T-helper 2 cell (primary cell): ENCODE data around the gene EPS15.
"Not testable (repeated sequence)": the region's sequence is repeated elsewhere in the genome, so short reads cannot be mapped to it uniquely, and the experiment has no call there.

ENCODE experiments used
- DNase-seq, 5 experiments: peaks; one replicate each; pipeline versions ENCODE4 v3.0.0 to v3.0.0-alpha.2; 2012 to 2022

Gene EPS15

DNA sequence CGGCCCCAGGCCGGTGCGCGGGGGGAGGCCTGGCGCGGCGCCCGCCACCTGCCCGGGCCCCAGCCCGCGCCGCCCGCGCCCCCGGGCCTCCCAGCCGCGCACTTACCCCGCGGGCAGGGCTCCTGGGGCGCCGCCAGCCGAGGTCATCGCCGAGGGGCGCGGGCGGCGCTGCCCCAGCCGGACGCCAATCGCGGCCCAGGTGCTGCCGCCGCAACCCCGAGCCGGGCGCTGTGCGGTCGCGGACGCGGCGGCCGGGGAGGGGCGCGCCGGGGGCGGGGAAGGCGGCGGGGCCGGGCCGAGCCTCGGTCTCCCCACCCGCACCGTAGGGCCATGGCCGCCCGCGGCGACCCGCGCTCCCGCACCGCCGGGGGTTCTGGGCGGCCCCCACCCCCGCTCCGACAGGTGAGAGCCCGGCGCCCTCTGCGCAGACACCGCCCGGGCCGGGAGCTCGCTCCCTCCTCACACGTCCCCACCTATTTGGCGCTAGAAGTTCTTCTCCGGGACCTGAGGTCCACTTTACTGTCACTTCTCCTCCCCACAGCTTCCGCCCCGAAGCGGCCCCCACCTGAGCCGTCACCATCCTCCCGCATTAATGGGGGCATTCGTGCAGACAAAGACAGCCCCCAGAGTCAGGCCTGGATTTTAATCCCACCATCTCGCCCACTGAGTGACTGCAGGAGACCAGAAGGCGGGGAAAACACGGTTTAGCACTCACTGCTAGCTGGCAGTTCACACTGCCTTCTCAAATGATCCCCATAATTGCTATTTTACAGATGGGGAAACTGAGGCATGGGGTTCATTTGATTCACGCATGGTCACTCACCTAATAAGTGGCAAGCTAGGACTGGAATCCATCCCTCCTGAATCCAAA lies 188.5 kb downstream of the EPS15 start, which contains the start of gene TTC39A:
Gene TTC39A, minus strand, starts transcription at position 232 of the 871 bp plus-strand sequence. Its CDS starts 85 bp downstream, at position 147.
- DNase-seq = no peak

DNA sequence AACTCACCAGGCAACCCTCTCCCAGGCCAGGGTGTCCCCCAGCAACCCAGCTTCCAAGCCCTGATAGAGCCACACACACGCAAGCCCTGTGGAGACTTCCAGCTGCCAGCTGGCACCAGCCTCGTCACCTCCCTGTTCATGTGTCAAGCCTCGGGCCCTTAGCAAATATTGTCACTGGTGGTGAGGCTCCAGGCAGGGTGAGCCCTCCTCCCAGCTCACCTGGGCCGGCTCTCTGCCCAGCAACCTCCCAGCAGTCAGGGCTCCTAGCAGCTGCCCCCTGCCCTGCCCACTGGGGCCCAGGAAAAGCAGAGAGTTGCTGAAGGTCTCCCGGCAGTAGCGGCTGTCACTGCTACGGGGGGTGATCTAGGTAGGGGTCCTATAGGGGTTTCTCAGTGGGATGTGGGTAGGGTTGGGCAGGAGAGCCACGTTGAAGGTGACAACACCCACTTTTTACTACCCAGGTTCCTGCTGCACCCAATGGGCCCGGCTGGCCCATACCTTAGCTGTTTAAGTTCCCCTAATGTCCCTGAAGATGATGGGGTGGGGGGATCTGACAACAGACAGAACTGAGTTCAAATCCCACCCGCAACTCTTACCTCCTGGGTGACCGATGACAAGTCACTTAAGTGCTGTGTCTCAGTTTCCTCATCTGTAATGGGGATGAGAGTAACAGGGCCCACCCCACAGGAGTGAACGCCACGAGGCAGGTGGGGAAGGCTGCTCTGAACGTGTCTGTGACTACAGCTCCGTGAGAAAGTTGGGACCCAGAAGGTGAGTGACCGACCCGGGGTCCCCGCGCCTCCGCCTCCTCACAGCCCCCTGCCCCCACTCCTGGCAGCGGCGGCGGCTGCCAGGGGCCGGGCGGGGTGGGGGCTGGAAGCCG lies 189.4 kb downstream of the EPS15 start:
- DNase-seq = no peak

DNA sequence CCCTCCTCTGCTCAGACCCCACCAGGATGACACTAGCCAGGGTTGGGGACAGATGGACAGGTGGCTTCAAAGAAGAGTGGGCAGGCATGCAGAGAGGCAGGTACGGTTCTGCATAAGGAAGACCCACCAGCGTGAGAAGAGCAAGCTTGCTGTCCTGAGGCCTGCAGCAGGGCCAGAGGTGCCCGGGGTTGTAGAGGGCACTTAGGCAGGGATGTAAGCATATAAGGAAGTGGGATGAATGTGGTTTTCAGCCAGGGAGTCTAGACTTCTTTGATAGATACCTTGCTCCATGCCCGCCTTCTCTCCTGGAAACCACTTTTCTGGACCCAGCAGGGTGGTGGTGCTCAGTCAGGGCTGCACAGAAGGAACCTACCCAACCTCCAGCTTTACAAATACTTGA lies 190.1 kb downstream of the EPS15 start:
- no peak for DNase-seq

DNA sequence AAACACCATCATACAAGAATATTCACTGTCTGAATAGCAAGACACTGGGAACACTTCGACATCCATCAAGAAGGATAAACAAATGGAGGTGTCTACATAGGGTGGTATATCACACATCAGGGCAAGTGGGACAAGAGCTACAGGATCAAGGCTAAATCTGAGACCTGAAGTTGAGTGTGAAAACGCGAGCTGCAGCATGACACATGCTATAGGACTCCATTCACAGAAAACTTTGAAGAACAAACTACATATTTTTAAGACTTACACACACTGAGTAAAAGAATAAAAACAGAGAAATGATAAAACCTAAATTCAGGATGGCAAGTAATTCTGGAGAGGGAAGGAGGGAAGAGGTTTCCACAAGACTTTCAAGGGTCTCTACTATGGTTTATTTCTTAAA lies 190.8 kb downstream of the EPS15 start:
- no peak for DNase-seq

DNA sequence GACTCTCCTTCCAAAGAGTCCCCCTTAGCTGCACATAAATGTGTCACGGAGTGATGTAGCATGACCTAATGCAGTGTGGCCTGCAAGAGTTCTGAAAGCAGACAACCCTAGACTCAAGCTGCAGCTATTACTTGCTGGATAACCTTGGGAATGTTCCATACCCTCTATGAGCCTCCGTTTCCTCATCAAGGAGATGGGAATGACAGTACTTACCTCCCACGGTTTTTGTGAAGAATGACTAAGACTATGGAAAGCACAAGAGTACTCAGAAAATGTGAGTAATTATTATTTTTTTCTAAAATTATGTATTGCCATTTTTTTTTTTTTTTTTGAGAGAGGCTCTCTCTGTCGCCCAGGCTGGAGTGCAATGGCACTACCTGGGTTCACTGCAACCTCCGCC lies 191.7 kb downstream of the EPS15 start:
- DNase-seq = no peak

DNA sequence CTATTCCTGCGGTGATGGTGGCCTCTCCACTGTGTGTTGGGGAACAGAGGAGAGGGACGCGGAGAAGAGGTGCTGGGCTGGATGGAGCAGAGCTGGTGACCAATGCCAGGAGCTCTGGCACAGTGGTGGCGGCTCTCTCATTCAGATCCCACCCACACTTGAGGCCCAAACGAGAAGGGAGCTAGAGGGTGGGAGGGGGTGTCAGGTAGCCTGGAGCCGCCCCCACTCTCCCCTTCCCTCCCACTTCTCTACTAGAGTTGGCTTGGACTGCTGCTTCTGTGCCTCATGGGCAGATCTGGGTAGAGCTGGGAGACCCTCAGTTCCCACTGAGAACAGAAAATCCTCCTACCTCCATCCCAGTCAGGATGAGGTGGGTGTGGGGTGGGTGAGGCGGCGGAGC lies 192.2 kb downstream of the EPS15 start:
- no peak for DNase-seq

DNA sequence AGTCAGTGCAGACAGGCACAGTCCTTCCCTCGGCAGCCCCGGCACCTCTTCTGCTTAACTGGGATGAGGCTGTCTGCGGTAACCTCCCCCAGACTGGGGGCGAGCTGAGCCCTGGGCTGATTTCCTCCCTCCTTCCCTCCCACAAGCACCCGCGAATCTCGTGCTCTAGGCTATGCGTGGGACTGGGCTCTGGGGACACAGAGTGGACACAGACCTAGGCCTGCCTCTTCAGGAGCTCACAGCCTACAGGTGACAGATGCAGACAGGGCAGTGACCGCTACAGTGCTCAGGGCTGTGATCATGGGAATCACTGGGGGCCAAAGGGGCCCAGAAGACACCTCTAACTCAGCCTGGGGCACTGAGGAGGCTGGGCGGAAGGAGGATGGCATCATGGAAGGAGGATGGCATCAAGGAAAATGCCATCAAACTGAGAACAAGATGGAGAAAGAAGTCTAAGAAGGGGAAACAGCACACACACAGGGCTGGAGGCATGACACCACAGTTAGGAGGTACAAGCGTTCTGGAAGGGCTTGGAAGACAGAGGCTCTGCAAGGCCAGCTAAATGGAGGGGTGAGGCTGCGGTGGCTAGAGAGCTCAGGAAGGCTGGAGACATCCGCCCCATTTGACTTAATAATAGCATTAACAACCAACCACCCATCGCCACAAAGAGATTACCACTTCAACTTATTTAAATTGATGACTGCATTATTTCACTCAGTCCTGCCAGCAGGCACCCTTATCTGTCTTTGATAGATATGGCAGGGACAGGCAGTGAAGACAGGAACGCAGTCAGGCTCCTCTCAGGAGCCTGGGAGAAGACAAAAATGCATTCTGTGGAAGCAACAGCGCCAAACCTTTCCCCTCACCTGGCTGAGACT lies 192.9 kb downstream of the EPS15 start:
- DNase-seq = no peak

DNA sequence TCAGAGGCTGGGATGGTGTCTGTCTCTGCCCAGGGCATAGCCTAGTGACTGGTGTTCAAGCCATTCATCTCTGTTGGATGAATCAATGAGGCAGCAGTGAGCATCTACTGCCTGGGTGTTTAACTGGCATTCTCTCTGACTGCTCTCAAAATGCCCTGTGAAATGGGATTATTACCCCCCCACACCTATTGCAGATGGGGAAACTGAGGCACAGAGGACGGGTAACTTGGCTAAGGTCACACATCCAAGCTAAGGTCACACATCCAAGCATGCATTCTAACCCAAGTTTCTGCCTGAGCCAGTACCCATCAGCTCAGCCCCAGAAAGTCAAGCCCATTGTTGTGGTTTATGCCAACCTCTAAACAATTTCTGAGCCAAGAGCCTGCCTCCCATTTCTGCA lies 193.7 kb downstream of the EPS15 start:
- no peak for DNase-seq

DNA sequence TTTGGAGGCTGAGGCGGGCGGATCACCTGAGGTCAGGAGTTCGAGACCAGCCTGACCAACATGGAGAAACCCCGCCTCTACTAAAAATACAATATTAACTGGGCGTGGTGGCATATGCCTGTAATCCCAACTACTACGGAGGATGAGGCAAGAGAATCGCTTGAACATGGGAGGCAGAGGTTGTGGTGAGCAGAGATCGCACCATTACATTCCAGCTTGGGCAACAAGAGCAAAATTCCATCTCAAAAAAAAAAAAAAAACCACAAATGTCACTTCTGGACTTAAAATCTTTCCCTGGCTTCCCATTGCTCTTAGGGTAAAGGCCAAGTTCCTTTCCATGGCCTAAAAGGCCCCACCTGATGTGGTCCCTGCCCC lies 194.1 kb downstream of the EPS15 start:
- DNase-seq = not testable (repeated sequence)

DNA sequence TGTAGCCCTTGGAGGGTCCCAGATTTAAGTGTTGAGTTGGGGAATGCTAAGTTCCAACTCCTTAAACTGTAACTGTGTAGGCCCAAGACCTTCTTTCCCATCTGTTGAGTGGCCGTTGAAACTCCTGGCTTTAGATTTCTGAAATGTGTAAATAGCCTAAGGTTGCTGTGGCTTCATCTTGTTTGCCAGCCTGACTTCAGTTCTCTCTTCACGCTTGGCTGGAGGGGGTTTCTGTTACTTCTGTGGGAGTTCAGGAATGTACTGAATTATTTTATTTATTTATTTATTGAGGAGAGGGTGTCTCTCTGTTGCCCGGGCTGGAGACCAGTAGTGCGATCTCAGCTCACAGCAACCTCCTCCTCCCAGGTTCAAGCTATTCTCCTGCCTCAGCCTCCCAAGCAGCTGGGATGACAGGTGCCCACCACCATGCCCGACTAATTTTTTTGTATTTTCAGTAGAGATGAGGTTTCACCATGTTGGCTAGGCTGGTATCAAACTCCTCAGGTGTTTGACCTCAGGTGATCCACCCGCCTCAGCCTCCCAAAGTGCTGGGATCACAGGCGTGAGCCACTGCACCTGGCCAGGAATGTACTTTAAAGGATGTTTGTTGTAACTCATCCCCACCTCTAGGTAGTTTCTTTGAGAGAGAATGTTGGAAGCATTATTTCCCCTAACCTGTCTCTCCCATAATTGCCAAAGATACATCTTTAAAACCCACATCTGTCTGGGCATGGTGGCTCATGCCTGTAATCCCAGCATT lies 194.6 kb downstream of the EPS15 start:
- DNase-seq = no peak

DNA sequence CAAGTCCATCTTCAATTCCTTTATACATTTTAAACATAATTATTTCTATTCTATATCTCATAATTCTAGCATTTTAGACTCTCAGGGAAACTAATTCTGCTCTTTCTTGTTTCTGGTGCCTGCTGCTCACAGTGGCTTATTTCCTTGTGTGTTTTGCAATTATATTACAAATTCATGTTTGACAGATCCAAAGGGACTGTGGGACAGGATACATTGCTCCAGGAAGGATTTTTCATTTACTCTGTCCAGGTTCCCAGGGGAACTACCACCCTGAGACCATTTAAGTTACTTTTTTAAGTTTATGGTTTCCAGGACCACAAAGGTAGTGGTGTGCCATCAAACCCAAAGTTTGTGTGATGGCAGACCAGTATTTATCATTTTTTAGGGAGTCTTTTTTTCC lies 195.3 kb downstream of the EPS15 start:
- DNase-seq = no peak

DNA sequence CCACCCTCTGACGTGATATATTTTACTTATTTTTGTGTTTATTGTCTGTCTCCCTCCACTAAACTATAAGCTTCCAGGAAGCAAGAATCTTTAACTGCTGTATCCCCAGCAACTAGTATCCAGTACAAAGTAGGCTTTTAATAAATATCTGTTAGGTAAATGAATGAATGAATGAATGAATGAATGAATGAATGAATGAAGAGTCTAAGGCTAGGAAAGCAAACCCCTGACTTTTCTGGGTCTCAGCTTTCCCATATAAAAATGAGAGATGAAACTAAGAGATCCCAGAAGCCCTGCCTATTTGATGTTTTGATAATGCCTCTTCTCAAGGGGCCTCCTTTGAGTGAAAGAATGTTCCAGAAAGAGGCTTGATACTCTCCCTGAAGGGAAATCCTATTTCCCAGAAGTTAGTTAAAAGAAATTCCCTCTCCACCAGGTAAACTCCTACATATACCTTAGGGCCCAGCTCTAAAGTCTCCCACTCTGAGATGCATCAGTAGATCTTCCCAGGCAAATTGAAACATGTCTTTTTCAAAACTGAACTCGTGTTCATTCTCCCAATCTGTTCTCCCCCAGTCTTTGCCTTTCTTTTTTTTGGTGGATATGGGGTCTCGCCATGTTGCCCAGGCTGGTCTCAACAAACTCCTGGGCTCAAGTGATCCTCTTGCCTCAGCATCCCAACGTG lies 196.5 kb downstream of the EPS15 start:
- DNase-seq = no peak

DNA sequence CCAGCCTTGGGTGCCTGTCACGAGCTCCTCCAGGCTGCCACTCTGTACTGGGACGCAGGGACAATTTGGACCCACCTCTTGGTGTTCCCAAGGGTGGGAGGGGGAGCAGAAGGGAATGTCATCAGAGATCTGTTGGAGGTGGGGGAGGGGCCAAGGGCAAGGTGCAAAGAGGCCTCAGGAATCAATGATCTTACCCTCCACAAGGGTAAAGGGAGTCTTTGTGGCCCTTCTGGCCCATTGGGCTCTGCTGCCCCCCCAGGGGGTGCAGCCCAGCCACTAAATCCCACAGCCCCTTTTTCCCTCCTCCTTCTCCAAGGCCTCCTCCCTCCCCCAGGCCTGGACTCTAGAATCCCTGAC lies 197.2 kb downstream of the EPS15 start:
- no peak for DNase-seq

DNA sequence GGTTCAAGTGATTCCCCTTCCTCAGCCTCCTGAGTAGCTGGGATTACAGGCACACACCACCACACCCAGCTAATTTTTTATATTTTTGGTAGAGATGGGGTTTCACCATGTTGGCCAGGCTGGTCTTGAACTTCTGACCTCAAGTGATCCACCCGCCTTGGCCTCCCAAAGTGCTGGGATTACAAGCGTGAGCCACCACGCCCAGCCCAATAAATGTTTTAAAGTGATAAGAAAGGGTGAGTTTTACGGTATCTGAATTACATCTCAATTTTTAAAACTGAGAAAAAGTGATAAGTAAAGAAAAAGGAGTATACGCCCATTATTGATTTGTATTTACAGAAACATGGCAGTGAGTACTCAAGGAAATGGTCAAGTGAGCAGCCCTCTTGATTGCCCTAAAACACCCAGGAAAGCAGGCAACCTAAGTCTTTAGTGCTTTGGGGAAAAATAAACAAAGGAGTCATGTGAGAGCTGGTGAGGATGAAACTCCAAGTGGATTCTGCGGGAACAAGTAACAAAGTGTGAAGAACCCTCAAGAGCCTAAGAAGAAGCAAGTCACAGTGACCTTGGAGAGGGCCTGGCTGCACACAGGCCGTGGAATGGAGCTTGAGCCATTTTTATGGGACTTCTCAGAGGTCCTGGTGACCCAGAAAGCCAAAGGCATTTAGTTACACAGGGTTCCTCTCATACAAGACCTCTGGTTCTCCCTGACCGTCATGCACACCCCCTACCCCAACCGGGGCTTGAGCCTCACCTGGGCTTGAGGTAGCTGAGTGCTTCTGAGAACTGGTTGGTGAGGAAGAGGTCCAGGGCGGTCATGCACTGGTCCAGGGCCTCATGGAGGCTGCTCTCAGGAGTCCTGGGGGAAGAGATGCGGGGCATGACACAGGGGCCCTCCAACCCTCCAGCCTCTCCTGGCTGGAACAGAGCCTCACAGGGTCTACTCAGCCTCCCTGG lies 197.8 kb downstream of the EPS15 start:
- DNase-seq = no peak

DNA sequence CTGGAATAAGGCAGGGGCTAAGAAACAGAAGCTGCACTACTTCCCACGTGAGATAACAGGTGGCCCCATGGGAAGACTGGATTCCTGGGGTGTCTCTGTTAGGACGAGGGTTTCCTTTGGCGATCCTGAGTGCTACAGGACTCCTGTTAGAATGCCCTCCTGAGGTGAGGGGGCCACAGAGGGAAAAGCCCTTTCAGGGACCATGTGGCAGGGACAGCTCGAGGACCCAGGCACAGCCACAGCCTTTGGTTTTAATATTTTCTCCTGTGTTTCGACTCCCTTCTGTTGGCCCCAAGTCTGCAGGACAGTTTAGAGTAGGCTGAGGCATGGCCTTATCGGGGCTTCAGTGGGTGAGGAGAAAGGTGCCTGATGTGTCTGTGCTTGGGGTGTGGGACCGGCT lies 201.3 kb downstream of the EPS15 start:
- DNase-seq = no peak

DNA sequence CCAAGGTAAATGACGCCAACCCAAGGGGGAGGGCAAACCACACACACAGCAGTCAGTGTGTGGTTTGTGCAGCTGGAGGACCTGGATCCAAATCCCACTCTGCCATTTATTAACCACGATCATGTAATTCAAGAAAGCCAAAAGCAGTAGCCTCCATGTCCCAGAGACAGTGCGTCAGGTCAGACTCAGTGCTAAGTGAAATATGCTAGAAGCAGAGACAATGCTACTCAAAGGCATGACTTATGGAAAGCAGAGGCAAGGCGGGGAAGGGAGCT lies 202.3 kb downstream of the EPS15 start:
- no peak for DNase-seq

DNA sequence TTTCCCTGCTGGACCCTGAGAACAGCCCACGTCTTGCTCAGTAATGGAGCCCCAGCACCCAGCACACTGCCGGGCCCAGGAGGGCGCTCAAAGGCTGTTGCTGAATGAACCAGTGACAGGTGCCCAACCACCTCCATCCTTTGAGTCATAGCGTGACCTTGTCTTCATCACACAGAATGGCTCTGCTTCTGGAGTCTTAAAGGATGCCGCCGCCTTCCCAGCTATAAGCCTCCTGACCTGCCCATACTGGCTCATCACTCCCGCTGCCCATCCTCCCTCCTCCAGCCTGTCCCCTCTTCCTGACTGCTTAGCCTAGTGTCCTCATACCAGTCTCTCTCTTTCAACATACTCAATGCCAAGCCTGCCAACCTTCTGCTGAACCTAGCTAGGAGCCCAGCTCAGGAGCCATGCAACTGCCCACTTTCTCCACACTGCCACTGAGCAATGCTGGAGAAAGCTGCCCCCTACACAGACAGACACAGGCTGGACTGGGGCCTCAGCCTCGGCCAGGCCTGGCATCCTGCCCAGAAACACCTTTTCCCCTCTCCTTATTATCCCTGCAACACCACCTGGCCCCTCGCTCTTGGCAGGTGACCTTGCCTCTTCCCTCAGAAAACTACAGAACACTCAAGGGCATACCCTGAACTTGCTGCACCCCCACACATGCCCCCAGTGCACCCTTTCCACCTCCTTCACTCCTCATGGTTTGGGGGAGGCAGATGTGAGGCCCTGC lies 202.8 kb downstream of the EPS15 start:
- peak in 1 of 5 experiments; percentile 22 for DNase-seq

DNA sequence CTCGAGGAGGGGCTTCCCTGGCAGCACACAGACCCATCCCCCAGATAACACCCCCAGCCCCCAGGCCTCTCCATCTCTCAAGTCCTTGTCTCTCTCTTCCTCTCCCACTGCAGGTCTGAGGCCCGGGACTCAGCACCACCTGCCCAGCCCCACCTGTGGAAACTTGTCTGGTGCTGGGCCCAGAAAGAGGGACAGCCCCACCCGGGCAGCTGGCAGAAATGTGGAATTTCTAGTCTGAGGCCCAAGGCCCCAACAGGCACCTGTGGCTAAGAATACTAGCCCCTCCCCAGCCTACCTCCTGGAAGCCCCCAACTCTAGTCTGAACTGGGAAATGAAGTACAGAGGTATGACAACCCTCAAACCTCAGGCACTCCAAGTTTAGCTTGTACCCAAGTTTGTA lies 204.1 kb downstream of the EPS15 start:
- no peak for DNase-seq

DNA sequence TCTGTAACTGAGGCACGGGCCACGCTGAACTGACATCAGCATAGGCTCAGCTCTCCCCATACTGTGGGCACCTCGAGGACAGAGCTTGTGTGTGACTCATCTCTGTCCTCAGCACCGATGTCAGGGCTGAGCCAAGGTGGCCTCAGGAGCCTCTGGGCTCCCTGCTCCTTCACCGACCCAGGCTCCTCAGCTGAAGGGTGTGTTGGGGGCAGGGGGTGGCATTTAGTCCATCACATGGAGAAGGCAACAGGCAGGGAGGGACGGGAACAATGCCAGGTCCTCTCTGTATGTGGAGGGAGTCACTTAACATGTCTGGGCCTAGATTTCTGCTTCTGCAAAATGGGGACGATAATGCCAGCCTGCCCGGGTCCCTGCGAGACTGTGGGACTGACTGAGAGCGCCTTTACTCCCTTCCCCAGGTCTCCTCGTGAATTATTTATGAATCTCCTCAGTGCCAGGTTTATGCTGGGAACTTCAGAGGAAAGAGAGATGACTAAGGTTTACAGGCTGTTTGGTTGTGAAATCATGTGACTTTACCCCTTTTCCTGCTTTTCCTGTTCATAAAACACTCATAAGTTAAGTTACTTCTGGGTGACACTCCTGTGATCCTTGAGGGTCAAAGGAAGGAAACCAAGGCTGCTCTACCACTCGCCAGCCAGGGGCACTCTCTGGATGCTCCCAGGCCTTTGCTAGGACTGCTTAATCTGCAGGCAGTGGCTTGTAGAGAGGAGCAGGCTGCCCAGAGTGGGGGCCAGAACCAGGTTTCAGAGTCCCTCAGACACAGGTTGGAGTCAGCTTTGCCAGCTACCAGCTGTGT lies 204.9 kb downstream of the EPS15 start:
- peak in 1 of 5 experiments; percentile 31 for DNase-seq
